ENCODE measurements around the gene ARL4A. TPM values are rescaled to one million over a fixed set of nuclear protein-coding genes. Genes with fewer than 3 reads are reported as not detected.

ARL4A gene
- total and polyA plus RNA-seq, 9 of the 15 experiments (the other 6 are each of a cell fraction or from before 2014, with no cell fraction given), result 118 to 688 (median 172) TPM

DNA sequence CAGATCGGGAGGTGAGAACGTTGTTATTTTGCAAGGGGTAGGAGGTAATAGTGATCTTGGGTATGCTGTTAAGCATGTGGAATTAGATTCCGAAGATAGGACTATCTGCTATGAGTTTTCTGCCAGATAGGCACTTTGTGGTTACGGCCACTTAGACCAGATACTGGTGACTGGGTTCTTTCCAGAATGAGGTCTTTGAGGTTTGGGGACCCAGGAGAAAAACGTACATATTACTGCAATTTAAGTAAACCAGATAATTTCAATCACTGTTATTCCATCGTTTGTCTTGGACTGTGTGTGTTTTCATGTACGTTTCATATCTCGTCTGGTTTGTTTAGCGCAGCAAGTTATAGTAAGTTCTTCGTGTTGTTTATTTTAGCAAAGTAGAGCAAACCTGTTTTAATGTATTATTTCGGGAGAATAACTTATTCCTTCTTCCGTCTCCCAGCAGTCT is 312 bp downstream of the ARL4A start (continued):
- TF ChIP-seq MEF2A (IDR thresholded peaks at IDR 0.05; ENCODE audit: control insufficient read depth, low read depth, low read length) (peak; percentile 58; the same call in 1 of the 2 replicates), NR2F6 (CRISPR knock-in tag; IDR thresholded peaks at IDR 0.05) (no peak), ZNF444 (CRISPR knock-in tag; IDR thresholded peaks at IDR 0.05) (no peak), RCOR1 (IDR thresholded peaks at IDR 0.05; ENCODE audit: borderline replicate concordance in 1 of 2, low read depth in 2 of 2, low read length in 2 of 2) (no peak), CREBBP (IDR thresholded peaks at IDR 0.05; ENCODE audit: low read depth, low read length) (no peak), NCOA1 (IDR thresholded peaks at IDR 0.05; ENCODE audit: low read depth) (peak; percentile 63; the same call in 1 of the 2 replicates), TCF3 (CRISPR knock-in tag; IDR thresholded peaks at IDR 0.05) (peak; percentile 44), RFX7 (CRISPR knock-in tag; IDR thresholded peaks at IDR 0.05) (no peak), ZBTB17 (CRISPR knock-in tag; IDR thresholded peaks at IDR 0.05) (no peak), NCOA4 (IDR thresholded peaks at IDR 0.05; ENCODE audit: partially characterized antibody) (no peak), HDAC2 (IDR thresholded peaks at IDR 0.05) (peak; percentile 79), ARHGAP35 (IDR thresholded peaks at IDR 0.05; ENCODE audit: partially characterized antibody) (peak; percentile 78), RNF2 (IDR thresholded peaks at IDR 0.05) (peak; percentile 3; the same call in 1 of the 2 replicates), ZKSCAN1 (IDR thresholded peaks at IDR 0.05; ENCODE audit: low read depth, low read length) (no peak), HDAC1 (IDR thresholded peaks at IDR 0.05) (peak; percentile 72 to 90; a peak in 2 of 4 replicates), IFI16 (CRISPR knock-in tag; IDR thresholded peaks at IDR 0.05) (no peak), RB1 (IDR thresholded peaks at IDR 0.05; ENCODE audit: low read depth) (no peak), GTF2F1 (IDR thresholded peaks at IDR 0.05; ENCODE audit: low read depth, low read length) (no peak), ZNF232 (CRISPR knock-in tag; IDR thresholded peaks at IDR 0.05) (0 out of 2 replicates have a peak, but pooled peaks have one; percentile 32), ZNF431 (CRISPR knock-in tag; IDR thresholded peaks at IDR 0.05) (no peak), NR2C2 (CRISPR knock-in tag; IDR thresholded peaks at IDR 0.05) (no peak), NR2C2 (tag; IDR thresholded peaks at IDR 0.05) (no peak), SMAD2 (IDR thresholded peaks at IDR 0.05; ENCODE audit: low read depth, low read length) (no peak), TAL1 (IDR thresholded peaks at IDR 0.05) (peak; percentile 47)
- TF ChIP-seq, protein P1, sequence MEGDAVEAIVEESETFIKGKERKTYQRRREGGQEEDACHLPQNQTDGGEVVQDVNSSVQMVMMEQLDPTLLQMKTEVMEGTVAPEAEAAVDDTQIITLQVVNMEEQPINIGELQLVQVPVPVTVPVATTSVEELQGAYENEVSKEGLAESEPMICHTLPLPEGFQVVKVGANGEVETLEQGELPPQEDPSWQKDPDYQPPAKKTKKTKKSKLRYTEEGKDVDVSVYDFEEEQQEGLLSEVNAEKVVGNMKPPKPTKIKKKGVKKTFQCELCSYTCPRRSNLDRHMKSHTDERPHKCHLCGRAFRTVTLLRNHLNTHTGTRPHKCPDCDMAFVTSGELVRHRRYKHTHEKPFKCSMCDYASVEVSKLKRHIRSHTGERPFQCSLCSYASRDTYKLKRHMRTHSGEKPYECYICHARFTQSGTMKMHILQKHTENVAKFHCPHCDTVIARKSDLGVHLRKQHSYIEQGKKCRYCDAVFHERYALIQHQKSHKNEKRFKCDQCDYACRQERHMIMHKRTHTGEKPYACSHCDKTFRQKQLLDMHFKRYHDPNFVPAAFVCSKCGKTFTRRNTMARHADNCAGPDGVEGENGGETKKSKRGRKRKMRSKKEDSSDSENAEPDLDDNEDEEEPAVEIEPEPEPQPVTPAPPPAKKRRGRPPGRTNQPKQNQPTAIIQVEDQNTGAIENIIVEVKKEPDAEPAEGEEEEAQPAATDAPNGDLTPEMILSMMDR (IDR thresholded peaks at IDR 0.05 in 2 of 3, conservative IDR thresholded peaks at IDR 0.05 in 1 of 3; ENCODE audit: insufficient read depth in 2 of 3, low read depth in 1 of 3, low read length in 3 of 3), result no peak
- TF ChIP-seq, protein P2, sequence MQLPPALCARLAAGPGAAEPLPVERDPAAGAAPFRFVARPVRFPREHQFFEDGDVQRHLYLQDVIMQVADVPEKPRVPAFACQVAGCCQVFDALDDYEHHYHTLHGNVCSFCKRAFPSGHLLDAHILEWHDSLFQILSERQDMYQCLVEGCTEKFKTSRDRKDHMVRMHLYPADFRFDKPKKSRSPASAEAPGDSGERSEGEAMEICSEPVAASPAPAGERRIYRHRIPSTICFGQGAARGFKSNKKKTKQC (CRISPR knock-in tag; IDR thresholded peaks at IDR 0.05), result no peak
- TF ChIP-seq, protein P3, sequence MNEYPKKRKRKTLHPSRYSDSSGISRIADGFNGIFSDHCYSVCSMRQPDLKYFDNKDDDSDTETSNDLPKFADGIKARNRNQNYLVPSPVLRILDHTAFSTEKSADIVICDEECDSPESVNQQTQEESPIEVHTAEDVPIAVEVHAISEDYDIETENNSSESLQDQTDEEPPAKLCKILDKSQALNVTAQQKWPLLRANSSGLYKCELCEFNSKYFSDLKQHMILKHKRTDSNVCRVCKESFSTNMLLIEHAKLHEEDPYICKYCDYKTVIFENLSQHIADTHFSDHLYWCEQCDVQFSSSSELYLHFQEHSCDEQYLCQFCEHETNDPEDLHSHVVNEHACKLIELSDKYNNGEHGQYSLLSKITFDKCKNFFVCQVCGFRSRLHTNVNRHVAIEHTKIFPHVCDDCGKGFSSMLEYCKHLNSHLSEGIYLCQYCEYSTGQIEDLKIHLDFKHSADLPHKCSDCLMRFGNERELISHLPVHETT (CRISPR knock-in tag; conservative IDR thresholded peaks at IDR 0.05 in 1 of 2, IDR thresholded peaks at IDR 0.05 in 1 of 2), result no peak
- TF ChIP-seq, protein P4, sequence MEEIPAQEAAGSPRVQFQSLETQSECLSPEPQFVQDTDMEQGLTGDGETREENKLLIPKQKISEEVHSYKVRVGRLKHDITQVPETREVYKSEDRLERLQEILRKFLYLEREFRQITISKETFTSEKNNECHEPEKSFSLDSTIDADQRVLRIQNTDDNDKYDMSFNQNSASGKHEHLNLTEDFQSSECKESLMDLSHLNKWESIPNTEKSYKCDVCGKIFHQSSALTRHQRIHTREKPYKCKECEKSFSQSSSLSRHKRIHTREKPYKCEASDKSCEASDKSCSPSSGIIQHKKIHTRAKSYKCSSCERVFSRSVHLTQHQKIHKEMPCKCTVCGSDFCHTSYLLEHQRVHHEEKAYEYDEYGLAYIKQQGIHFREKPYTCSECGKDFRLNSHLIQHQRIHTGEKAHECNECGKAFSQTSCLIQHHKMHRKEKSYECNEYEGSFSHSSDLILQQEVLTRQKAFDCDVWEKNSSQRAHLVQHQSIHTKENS (CRISPR knock-in tag; IDR thresholded peaks at IDR 0.05), result no peak
